Measurements from ENCODE around the gene GRIN2B.

Gene GRIN2B

GRCh38 chr12:13992585-13992984, 11.2 kb upstream of the GRIN2B start:
- Histone ChIP-seq H3F3A (ENCODE audit: insufficient read depth, low read length) (no peaks in the 10 kb centered on the region), H3K9me3 (ENCODE audit: low read length) (no peaks in the 10 kb centered on the region), H2AFZ (ENCODE audit: low read length) (no peak overlapping the region), H3K9ac (ENCODE audit: low read length) (no peak overlapping the region), H3K36me3 (ENCODE audit: insufficient read depth, low read length) (no peaks in the 10 kb centered on the region), H3K27ac (ENCODE audit: low read depth, low read length, poor library complexity, severe bottlenecking) (no peak overlapping the region), H3K4me3 (ENCODE audit: low read depth, low read length, poor library complexity, severe bottlenecking) (no peak overlapping the region), H3K9me2 (ENCODE audit: low read depth, low read length) (no peaks in the 10 kb centered on the region), H4K20me1 (ENCODE audit: insufficient read depth, low read length) (no peaks in the 10 kb centered on the region), H3K4me1 (ENCODE audit: insufficient read depth, low read length, severe bottlenecking) (no peaks in the 10 kb centered on the region), H3K4me2 (ENCODE audit: low read length) (no peak overlapping the region), H3K27me3 (ENCODE audit: insufficient read depth, low read length) (no peaks in the 10 kb centered on the region), H3K79me2 (ENCODE audit: insufficient read depth, low read length) (no peaks in the 10 kb centered on the region)
- TF ChIP-seq, protein P1, sequence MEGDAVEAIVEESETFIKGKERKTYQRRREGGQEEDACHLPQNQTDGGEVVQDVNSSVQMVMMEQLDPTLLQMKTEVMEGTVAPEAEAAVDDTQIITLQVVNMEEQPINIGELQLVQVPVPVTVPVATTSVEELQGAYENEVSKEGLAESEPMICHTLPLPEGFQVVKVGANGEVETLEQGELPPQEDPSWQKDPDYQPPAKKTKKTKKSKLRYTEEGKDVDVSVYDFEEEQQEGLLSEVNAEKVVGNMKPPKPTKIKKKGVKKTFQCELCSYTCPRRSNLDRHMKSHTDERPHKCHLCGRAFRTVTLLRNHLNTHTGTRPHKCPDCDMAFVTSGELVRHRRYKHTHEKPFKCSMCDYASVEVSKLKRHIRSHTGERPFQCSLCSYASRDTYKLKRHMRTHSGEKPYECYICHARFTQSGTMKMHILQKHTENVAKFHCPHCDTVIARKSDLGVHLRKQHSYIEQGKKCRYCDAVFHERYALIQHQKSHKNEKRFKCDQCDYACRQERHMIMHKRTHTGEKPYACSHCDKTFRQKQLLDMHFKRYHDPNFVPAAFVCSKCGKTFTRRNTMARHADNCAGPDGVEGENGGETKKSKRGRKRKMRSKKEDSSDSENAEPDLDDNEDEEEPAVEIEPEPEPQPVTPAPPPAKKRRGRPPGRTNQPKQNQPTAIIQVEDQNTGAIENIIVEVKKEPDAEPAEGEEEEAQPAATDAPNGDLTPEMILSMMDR (IDR thresholded peaks at IDR 0.05; ENCODE audit: low read length) = no peak
- TF ChIP-seq EZH2 (IDR thresholded peaks at IDR 0.05; ENCODE audit: borderline replicate concordance, low read length) = no peak

DNA sequence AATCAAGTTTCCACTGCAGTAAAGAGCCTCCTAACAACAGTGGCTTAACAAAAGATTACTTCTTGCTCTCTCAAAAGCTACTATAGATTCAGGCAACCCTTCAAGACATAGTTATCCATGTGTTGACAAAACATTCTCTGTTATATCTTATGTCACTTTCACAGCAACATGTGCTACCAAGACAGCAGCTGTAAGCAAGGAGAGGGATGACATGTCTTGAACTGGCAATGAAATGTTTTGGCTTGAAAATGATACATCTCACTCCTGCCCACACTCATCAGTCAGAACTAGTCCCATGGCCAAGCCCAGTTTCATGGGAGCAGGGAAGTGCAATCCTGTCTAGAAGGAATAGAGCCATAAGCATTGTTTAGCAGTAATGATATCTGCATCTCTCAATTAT, 10.7 kb upstream of the GRIN2B start:
- H3K27ac ChIP-seq (ENCODE audit: low read depth, low read length, poor library complexity, severe bottlenecking) = no peak overlapping the region
- H3K36me3 ChIP-seq (ENCODE audit: insufficient read depth, low read length) = no peaks in the 10 kb centered on the region
- H3F3A ChIP-seq (ENCODE audit: insufficient read depth, low read length) = no peaks in the 10 kb centered on the region
- no peak for TF ChIP-seq EZH2 (IDR thresholded peaks at IDR 0.05; ENCODE audit: borderline replicate concordance, low read length)
- TF ChIP-seq, protein P1 (IDR thresholded peaks at IDR 0.05; ENCODE audit: low read length) = no peak
- no peaks in the 10 kb centered on the region for H3K9me3 ChIP-seq (ENCODE audit: low read length)
- H4K20me1 ChIP-seq (ENCODE audit: insufficient read depth, low read length) = no peaks in the 10 kb centered on the region
- H3K4me2 ChIP-seq (ENCODE audit: low read length) = no peak overlapping the region
- no peak overlapping the region for H3K4me3 ChIP-seq (ENCODE audit: low read depth, low read length, poor library complexity, severe bottlenecking)
- H3K27me3 ChIP-seq (ENCODE audit: insufficient read depth, low read length) = no peaks in the 10 kb centered on the region
- no peaks in the 10 kb centered on the region for H3K79me2 ChIP-seq (ENCODE audit: insufficient read depth, low read length)
- no peak overlapping the region for H3K9ac ChIP-seq (ENCODE audit: low read length)
- no peaks in the 10 kb centered on the region for H3K9me2 ChIP-seq (ENCODE audit: low read depth, low read length)
- H2AFZ ChIP-seq (ENCODE audit: low read length) = no peak overlapping the region
- no peaks in the 10 kb centered on the region for H3K4me1 ChIP-seq (ENCODE audit: insufficient read depth, low read length, severe bottlenecking)

DNA sequence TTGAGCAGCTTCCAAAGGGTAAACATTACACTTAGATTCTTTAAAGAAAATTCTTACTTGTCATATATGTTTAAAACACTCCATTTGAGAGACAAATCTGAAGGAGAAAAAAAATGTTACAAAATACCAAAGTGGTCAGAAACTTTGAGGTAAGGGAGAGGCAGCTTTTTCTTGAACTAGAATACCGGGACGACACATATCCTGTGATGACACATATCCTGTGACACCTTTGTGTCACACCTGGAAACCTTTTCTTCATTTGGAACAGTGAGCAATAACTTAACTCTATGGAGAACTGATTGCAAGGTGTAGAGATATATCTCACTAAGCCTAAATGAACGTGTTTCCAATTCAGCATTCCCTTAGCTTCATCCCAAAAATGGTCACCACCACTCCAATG, 4.6 kb upstream of the GRIN2B start:
- no peak overlapping the region for H3K4me2 ChIP-seq (ENCODE audit: low read length)
- H3K9ac ChIP-seq (ENCODE audit: low read length) = no peak overlapping the region
- TF ChIP-seq, protein P1 (IDR thresholded peaks at IDR 0.05; ENCODE audit: low read length) = no peak
- no peak for TF ChIP-seq EZH2 (IDR thresholded peaks at IDR 0.05; ENCODE audit: borderline replicate concordance, low read length)
- H3K27me3 ChIP-seq (ENCODE audit: insufficient read depth, low read length) = no peaks in the 10 kb centered on the region
- H3K9me3 ChIP-seq (ENCODE audit: low read length) = no peaks in the 10 kb centered on the region
- no peaks in the 10 kb centered on the region for H3K9me2 ChIP-seq (ENCODE audit: low read depth, low read length)
- no peaks in the 10 kb centered on the region for H3K36me3 ChIP-seq (ENCODE audit: insufficient read depth, low read length)
- H3K27ac ChIP-seq (ENCODE audit: low read depth, low read length, poor library complexity, severe bottlenecking) = no peak overlapping the region
- no peaks in the 10 kb centered on the region for H3K79me2 ChIP-seq (ENCODE audit: insufficient read depth, low read length)
- no peak overlapping the region for H2AFZ ChIP-seq (ENCODE audit: low read length)
- no peaks in the 10 kb centered on the region for H3F3A ChIP-seq (ENCODE audit: insufficient read depth, low read length)
- no peaks in the 10 kb centered on the region for H4K20me1 ChIP-seq (ENCODE audit: insufficient read depth, low read length)
- H3K4me1 ChIP-seq (ENCODE audit: insufficient read depth, low read length, severe bottlenecking) = no peaks in the 10 kb centered on the region
- no peak overlapping the region for H3K4me3 ChIP-seq (ENCODE audit: low read depth, low read length, poor library complexity, severe bottlenecking)

Data from OCI-LY1 (cell line).